AG09309 (cell line): Measurements from ENCODE around the gene GPR149.

Experiments used
- DNase-seq: peaks from one replicate; pipeline ENCODE4 v3.0.0-alpha.2; 2010; ENCODE audit warnings: low read depth
- H3K4me3 ChIP-seq: 2 replicates; pipeline ENCODE4 v1.5.1; 2011; ENCODE audit warnings: mild to moderate bottlenecking, low read depth, low read length, moderate library complexity; ENCODE audit not compliant: control insufficient read depth
- CTCF ChIP-seq: IDR thresholded peaks from 2 replicates; pipeline ENCODE4 v1.5.1; 2011; ENCODE audit warnings: mild to moderate bottlenecking, low read depth, low read length, inconsistent platforms; ENCODE audit not compliant: insufficient read depth, control insufficient read depth; ENCODE audit errors: missing control alignments

GPR149 gene

DNA sequence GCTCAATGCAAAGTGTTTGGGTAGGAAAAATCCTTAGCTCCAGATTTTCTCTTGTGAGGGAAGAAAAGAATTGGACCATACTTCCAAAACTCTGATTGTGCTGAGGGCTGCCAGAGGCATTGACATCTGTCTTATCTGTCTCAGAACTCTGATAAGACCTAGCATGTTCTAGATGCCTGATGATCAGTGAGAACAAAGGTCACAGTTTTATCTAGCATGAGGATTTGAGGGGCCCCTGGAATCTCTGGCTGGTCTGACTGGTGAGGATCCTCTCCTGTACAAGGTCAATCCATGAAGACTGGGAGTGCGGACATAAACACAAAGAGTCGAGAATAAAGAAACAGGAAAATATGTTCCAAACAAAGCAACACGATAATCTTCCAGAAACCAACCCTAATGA, 40.1 kb downstream of the GPR149 start:
- DNase-seq = no peak
- no peak overlapping the region for H3K4me3 ChIP-seq
- TF ChIP-seq CTCF = no peak

GRCh38 chr3:154384479-154384878, 45.5 kb downstream of the GPR149 start:
- no peak overlapping the region for H3K4me3 ChIP-seq
- no peak for TF ChIP-seq CTCF
- DNase-seq = no peak

GRCh38 chr3:154378311-154378710, 51.7 kb downstream of the GPR149 start:
- H3K4me3 ChIP-seq = no peak overlapping the region
- no peak for DNase-seq
- no peak for TF ChIP-seq CTCF

- no peak for DNase-seq
- H3K4me3 ChIP-seq = no peak overlapping the region
- TF ChIP-seq CTCF = no peak
Observed at GRCh38 chr3:154367221-154367620, 62.8 kb downstream of the GPR149 start.

- no peak overlapping the region for H3K4me3 ChIP-seq
- no peak for TF ChIP-seq CTCF
- no peak for DNase-seq
Observed at GRCh38 chr3:154364849-154365248, 65.1 kb downstream of the GPR149 start.

DNA sequence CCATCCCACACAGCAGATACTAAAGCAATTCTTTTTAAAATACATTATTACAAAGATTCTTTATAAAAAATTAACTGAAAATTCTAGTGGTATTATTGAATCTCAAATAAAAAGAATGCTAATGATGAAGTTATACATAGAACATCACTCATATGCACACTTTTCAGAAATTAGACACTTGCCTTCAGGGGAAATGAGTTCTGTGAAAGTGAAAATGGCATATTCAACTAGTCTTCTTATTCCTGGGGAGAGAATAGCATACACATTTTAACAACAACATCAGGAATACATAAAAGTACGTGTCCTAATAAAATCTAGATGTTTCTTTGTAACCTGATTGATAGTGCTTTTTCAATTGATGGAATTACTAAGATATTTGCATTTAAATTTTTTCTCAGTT, 68.9 kb downstream of the GPR149 start:
- DNase-seq = no peak
- no peak for TF ChIP-seq CTCF
- no peak overlapping the region for H3K4me3 ChIP-seq

DNA sequence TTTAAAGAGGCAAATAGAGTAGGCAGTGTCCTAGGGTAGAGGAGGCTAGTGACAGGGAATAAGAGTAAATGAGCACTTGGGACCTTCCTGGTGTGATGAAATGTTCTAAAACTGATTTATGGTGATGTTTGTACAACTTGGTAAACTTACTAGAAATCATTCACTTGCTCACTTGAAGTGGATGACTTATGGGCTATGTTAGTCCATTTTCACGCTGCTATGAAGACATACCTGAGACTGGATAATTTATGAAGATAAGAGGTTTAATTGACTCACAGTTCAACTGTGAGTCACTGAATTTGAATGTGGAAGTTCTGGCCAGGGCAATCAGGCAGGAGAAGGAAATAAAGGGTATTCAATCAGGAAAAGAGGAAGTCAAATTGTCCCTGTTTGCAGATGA, 74.0 kb downstream of the GPR149 start:
- H3K4me3 ChIP-seq = no peak overlapping the region
- no peak for DNase-seq
- TF ChIP-seq CTCF = no peak
